HG03378 (cell line): ENCODE data around the gene TBL2.
"Not testable (repeated sequence)": the region's sequence is repeated elsewhere in the genome, so short reads cannot be mapped to it uniquely, and the experiment has no call there.

Source experiments
- ATAC-seq: cut with Tn5 transposase; IDR thresholded peaks from one replicate; pipeline ENCODE4 v1.9.1; 2021; ENCODE audit warnings: mild to moderate bottlenecking, moderate library complexity; ENCODE audit not compliant: unreplicated experiment

TBL2 gene

GRCh38 chr7:73570977-73571376 lies 7.4 kb downstream of the TBL2 start:
- ATAC-seq, result no peak

GRCh38 chr7:73570521-73570920 lies 7.9 kb downstream of the TBL2 start:
- no peak for ATAC-seq

GRCh38 chr7:73569042-73569608 lies 9.3 kb downstream of the TBL2 start:
- no peak for ATAC-seq

GRCh38 chr7:73567846-73568685 lies 10.3 kb downstream of the TBL2 start:
- ATAC-seq, result no peak

GRCh38 chr7:73567140-73567539 lies 11.2 kb downstream of the TBL2 start:
- ATAC-seq, result no peak

- ATAC-seq, result not testable (repeated sequence)
Measured at GRCh38 chr7:73566431-73566830, 11.9 kb downstream of the TBL2 start.

- no peak for ATAC-seq
Measured at GRCh38 chr7:73565675-73566340, 12.6 kb downstream of the TBL2 start.

- no peak for ATAC-seq
Measured at GRCh38 chr7:73560109-73560835, 18.1 kb downstream of the TBL2 start.

- no peak for ATAC-seq
Measured at GRCh38 chr7:73557397-73558257, 20.8 kb downstream of the TBL2 start, which contains the start of gene BCL7B. Gene BCL7B (minus strand): TSS chr7:73557690. CDS start chr7:73557578, 112 bp downstream.

GRCh38 chr7:73557108-73557396 lies 21.3 kb downstream of the TBL2 start:
- ATAC-seq, result peak; percentile 57

- no peak for ATAC-seq
Measured at GRCh38 chr7:73556208-73557107, 21.9 kb downstream of the TBL2 start.

- no peak for ATAC-seq
Measured at GRCh38 chr7:73555411-73555982, 22.9 kb downstream of the TBL2 start.

GRCh38 chr7:73550093-73550492 lies 28.3 kb downstream of the TBL2 start:
- not testable (repeated sequence) for ATAC-seq

- no peak for ATAC-seq
Measured at GRCh38 chr7:73549176-73549575, 29.2 kb downstream of the TBL2 start.

- no peak for ATAC-seq
Measured at GRCh38 chr7:73547841-73548240, 30.5 kb downstream of the TBL2 start.

GRCh38 chr7:73544678-73545077 lies 33.7 kb downstream of the TBL2 start:
- no peak for ATAC-seq

GRCh38 chr7:73541722-73542121 lies 36.7 kb downstream of the TBL2 start:
- no peak for ATAC-seq

GRCh38 chr7:73539709-73540108 lies 38.7 kb downstream of the TBL2 start:
- ATAC-seq, result no peak

- ATAC-seq, result not testable (repeated sequence)
Measured at GRCh38 chr7:73538510-73538909, 39.9 kb downstream of the TBL2 start.
